ENCODE results near the gene PRX.

The PRX gene

DNA sequence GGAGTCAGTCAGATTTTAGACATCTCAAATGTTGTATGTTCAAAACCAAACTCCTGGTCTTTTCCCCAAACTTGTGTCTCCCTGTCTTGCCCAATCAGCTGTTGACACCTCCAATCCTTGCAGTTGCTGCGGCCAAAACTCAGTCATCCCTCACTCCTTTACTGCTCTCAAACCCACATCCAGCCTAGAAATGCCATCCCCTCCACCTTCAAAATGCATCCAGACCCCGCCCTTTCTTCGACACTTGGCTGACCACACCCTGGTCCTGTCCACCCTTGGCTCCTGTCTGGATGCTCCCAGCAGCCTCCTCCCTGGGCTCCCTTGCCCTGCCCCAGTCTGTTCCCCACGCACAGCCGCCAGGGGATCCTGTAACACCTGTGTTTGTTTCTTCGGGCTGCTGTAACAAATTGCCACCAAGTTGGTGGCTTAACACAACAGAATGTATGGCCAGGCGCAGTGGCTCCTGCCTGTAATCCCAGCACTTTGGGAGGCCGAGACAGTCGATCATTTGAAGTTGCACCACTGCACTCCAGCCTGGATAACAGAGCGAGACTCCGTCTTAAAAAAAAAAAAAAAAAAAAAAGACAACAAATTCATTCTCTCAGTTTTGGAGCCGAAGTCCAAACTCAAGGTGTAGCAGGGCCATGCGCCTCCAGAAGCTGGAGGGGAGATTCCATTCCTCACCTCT lies 53.0 kb downstream of the PRX start:
- DNase-seq: no peak

DNA sequence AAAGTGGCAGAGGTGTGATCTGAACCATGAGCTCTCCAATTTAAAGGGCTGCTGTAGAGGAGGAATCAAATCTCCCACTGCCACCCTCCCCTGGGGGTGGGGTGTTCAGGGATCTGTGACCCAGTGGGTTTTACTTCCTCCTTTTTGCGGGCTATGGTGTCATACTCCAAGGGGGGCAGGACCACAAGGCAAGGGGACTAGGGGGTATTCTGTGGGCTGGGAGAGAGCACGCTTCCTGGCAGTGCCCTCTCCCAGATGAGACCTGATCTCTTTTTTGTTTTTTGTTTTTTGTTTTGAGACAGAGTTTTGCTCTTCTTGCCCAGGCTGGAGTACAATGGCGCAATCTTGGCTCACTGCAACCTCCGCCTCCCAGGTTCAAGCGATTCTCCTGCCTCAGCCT lies 54.4 kb downstream of the PRX start:
- DNase-seq: no peak

DNA sequence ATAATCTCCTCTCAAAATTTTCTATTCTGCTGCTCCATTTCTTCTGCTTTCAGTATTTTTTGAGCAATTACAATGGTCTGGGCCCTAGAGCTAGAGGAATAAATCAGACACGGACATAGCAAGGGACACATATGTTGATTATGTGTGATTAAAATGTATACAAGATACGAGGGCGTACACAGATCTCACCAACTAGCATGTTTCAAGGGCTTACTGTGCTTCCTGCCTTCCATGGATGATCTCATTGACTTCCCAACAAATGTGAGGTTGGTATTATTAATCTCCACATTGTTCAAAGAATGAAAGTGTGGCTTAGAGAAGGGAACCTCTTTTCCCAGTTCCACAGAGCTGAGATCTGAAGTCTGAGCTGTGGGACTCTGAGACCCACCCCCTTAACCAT lies 55.5 kb downstream of the PRX start:
- no peak for DNase-seq

DNA sequence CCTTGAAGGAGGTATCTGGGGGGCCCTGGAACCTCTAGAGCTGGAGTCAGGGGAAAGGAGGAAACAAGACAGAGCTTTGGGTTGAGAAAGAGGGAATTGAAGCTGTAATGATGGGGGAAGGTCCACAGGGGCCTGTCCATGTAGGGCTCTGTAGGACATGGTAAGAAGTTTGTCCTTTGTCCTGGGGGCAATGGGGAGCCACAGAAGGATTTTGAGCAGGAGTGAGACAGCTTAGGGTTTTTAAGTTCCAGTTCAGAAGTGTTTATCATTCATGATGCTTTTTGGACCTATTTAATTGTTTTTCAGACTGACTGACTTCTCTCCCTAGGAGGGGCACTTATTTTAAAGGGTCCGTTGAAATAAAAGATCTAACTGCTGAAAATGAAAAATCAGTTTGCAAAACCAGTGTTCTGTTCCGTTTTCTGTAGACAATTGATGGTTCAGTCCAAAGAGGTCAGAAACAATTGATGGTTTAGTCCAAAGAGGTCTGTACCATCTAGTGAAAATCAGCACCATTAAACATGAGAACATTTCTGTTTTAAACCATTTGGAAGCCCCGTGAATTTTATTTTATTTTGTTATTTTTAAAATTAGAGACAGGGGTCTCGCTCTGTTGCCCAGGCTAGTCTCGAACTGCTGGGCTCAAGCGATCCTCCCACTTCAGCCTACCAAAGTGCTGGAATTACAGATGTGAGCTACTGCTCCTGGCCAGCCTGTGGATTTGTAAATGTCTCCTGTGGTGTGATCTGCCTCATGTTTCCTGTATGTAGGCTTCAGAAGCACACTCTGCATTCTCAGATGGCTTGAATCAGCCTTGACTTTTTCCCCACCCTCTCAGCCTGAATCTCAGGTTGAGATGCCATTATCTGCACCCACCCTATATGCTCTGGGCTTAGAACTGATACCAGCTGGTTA lies 56.2 kb downstream of the PRX start:
- DNase-seq: no peak

DNA sequence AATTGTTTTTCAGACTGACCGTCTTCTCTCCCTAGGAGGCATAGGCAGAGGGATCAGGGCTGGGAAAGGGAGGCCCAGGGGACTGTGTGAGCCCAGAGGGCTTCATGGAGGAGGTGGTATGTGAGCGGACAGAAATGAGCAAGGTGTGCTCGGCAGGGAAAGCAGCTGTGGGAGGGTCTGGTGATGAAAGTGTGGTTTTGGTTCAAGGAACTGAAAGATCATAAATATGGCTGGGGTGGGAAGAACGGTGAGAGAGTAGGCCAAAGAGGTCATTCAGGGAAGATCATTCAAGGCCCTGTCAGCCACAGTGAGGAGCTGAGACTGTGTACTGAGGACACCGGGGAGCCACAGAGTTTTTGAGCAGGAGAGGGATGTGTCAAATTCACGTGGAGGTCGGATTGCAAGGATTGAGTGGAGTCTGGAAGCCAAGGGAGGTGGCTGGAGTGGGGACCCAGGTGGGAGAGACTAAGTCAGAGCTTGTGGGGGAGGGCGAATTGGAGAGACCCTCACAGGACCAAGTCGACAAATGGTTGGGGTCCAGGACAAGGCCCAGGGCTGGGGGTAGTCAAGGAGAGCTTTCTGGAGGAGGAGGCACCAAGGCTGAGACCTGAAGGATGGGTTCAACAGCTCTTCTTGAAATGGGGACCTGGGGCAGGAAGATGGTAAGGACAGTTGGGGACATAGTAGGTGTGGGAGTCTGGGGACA lies 57.0 kb downstream of the PRX start:
- DNase-seq: no peak

DNA sequence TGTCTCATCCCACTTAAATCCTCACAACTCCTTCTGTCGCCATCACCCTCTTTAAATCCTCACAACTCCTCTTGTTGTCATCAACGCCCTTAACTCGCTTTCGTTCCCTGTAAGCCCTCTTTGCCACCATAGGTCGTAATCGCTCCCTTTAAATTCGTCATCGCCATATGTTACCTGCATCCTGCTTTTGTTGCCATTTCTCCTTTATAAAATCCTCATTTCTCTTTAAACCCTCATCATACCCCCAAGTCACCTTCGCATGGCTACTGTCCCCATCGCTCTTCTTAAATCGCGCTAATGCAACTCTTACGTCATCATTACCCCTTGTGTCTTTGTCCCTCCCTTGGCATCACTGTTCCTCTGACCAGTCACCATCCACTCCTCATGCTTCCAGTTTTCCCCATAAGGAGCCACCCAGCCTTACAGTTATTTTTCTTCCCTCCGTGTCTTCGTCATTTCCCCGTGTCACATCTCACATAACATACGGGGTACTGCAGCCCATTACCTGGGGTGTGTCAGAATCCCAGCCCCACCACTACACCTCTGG lies 64.1 kb downstream of the PRX start:
- DNase-seq: peak; percentile 27

DNA sequence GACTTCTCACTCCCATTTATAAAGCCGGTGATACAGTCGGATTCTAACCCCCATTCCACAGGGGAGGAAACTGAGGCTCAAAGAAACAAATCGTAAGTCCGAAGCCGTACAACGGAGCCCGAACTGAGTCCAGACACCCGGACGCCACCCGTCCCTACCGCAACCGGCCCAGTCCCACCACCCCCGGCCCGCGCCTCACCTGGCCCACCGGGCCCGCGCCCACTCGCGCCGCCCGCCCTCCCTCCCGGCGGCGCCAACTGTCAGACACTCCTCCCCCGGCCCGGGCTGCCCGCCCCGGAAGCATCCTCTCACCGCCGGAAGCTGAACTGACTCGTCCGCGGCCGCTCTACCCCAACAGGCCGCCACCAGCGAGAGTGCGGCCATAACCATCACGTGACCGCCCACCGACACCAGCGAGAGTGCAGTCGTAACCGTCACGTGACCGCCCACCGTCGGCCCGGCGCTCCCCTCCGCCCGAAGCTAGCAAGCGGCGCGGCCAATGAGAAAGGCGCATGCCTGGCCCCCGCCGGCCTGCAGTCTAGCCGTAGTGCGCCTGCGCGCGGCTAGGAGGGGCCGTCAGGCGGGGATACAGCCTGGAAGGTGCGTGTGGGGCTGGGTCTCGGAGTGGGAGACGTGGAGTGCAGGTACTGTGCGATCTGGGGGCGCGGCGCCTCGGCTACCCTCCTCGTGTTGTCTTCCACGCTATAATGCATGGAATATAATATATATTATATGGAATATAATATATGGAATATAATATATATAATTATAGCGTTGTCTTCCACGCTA lies 64.9 kb downstream of the PRX start, which contains the start of the genes C19orf47 and PLD3:
TSS of gene C19orf47 (minus strand) at position 273 of the 789 bp plus-strand sequence. CDS start 6,540 bp downstream, outside the sequence.
TSS of gene PLD3 (plus strand) at position 571 of the 789 bp plus-strand sequence. CDS start 17,789 bp downstream, outside the sequence.
- peak; percentile 98 for DNase-seq

DNA sequence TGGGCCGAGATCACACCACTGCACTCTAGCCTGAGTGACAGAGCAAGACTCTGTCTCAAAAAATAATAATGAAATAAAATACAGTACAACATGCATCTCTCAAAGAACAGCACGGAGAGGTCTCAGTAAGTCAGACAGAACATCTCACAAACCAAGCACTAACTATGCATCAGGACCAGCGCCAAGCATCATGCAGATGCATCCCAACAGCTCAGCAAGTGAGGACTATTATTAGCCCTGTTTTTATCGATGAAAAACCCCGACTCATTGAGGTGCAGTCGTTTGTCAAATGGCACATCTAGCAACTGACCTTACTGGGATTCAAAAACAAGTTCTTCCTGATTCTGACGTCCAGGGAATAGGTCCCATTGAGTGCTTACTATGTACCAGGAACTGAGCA lies 68.8 kb downstream of the PRX start:
- no peak for DNase-seq

Measured in NCI-H1694 (cell line).